Measurements from ENCODE around the gene UBD.

The UBD gene

DNA sequence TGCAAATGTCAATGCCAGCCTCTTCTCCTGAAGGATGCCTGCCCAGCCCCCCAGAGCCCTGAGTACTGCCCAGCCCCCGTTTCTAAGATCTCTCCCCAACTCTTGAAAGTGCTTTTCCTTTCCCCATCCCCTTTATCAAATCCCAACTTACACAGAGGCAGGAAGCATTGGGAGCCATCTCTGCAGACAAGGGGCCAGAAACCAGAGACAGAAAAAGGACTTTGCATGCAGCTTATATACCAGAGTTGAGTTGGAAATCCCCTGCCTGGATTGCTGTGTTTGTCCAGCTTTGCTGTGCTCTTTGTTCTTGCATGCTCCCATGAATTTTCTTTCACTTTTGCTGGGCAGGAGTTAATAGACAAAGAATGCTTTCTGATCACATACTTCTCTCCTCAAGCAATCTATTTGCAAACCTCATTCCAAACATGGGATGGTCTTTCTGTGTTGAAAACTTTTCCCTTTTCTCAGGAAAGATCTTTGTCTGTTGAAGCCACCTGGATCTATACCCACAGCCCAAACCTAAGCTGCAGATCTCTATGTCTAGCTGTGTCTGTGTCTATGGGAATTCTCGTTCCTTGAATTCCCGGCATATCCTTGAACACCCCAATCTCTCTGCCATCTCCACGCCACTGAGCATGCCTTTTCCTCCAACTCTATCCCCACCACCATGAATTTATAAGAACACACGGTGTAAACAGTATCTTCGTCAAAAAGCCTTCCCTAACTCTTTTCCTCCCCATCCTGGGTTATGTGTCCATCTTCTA, at the start of gene UBD:
Gene UBD, minus strand, starts transcription at position 209 of the 764 bp plus-strand sequence. Its CDS starts 31 bp downstream, at position 178.
- no peak for DNase-seq

DNA sequence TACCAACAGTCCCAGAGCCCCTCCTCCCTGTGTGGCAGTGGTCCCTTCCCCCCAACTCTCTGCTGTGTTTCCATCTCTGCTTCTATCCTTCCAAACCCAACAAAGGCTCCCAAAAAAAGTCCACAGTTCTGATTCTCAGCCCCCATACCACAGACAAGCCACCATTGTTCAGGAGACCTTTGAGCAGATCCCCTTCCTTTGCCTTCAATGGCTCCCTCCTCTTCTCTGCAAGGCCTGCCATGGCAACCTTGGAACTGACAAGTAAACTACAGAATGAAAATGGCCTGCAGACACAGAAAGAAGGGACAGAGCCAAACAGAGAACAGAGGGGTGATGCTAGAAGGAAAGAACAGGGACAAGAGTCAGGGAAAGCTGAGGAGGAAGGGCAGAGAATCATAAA, 48.6 kb upstream of the UBD start:
- DNase-seq = peak in 5 of 14 donors; percentile 9 to 42 (median 18)

DNA sequence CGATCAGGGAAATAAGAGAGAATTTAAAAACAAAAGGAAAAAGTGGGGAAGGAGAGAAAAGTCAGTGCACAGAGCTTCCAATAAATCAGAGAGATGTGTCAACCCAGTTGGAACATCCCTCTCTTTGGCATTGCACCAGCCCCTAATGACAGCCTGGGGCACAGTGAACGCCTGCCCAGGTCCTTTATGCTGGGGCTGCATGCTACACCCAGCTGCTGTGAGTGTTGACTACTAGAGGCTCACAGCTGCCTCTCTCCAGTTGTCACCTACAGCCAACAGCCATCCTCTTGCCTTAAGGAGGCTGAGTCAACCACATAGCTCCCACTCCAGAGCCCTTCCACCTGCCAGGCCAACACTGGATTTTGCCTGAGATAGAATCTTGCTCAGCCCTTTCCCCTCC, 44.4 kb upstream of the UBD start:
- DNase-seq = peak in 4 of 14 donors; percentile 9 to 45 (median 34)

DNA sequence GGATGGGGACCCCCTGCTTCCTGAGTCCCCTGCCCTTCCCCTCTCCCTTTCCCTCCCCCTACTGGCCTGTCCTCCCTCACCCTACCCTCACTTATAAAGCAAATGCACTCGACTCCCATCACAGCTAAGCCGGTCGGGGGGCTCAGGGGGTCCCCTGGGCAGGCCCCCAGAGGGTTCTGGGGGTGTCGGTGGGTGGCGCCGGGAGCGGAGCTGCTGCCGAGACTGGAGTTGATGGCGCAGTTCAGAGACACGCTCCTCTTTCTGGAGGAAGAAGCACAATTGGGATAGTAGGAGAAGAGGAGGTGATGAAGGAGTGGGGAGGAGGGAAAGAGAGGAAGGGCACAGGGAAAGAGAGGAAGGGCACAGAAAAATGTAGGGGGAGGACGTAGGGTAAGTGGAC, 43.9 kb upstream of the UBD start:
- no peak for DNase-seq

DNA sequence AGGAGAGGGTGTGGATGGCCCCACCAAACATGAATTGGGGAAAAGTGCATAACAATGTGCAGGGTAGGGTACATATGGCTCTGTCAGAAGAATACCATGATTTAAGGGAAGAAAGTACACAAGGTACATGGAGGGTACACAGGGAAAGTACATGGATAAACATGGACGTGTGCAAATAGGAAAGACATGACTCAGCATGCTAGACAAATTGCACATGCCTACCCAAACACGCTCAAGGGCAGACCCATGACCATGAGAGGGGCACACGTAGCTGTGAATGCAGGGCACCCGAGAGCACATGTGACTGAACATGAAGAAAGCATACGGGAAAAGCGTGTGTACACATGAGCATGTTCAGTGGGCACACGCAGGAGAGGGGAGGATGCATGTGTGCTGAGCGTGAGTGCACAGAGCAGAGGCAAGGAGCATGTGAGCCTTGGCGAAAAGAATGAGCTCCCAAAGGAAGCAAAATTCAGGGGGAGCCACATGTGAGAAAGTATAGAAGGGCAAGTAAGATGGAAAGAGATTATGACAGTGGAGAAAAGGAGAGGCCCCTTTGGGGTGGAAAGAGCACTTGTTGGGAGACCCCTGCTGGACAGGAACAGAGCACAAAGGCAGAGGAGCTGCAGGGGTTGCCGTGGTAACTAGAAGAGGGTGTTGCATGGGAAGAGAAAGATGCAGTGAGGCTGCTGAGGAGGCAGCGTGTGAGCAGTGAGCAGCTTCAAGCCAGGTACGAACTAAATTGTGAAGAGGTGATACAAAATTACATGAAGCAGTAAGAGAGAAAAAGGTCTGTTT, 43.2 kb upstream of the UBD start:
- DNase-seq = no peak

DNA sequence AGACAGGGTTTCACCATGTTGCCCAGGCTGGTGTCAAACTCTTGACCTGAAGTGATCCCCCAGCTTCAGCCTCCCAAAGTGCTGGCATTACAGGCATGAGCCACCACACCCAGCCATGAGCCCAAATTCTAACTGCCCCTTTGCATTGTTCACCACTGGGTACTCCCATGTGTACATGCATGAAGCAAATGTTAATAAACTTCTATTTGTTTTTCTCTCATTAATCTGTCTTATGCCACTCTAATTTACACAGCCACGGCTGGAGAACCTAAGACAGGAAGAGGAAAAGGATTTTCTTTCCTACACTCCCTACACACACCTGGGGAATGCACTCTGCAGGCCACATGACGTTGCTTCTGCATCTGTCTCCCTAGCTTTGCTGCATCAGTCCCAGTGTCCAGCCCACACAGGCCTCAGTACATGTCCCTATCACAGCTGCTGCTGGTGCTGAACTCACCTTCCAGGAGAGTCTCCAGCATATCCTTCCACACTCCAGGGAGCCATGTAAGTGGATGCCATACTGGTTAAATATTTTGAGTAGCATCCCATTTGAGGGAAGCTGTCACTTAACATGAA, 38.7 kb upstream of the UBD start:
- no peak for DNase-seq

DNA sequence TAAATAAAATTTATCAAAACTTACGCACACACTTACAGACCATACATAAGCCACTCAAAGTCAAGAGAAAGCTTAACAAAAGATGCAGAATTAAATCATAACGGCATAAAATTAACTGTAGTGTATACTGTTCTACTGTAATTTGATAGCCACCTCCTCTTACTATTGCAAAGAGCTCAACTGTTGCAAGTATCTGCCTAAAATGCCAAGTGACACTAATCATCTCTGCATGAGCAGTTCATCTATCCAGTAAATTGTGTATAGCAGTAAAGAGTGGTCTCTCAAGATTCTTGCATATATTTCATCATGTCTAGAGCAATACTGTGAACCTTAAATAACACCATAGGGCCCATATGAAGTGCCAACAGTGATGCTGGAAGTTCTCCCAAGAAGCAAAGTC, 37.7 kb upstream of the UBD start:
- no peak for DNase-seq

DNA sequence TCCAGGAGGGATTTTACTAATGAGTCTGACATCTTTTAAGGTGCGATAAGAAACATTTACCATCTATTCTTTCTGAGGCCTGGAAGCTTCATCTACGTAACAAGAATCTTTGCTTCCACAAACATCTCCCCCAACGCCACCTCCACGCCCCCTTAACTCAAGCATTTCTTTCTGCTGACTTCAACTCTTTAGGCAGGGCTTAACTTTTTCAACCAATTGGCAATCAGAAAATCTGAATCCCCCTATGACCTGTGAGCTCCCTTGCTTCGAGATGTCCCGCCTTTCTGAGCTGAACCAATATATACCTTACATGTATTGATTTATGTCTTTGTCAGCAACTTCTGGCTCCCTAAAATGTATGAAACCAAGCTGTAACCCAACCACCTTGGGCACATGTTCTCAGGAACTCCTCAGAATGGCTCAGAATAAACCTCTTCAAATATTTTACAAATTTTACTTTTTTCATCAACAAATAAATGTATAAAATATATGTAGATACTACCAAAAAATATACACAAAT, 36.9 kb upstream of the UBD start:
- DNase-seq = no peak

DNA sequence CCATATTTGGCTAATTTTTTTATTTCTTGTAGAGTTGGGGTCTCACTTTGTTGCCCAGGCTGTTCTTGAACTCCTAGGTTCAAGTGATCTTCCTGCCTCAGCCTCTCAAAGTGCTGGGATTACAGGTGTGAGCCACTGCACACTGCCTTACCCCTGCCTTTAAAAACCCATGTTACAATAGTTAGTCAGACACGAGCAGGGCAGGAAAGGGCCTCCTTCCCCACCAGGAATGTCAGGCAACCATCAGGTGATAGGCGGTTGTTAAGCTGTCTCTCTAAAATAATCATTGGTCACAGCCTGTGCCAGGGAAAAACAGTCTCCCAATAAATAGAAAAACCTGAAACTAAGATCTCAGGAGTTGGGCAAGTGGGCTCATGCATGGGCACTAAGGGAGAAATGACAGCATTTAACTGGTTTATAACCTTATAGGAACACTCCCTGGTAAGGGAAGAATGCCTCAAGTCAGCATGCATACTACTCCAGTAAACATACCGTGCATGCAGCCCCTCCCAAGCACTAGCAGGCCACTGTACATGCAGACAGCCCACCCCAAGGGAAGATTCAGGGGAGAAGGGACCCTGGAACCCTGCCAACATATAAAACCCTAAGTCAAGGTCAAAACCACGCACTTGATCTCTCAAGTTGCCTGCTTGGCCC, 33.8 kb upstream of the UBD start:
- DNase-seq = no peak

DNA sequence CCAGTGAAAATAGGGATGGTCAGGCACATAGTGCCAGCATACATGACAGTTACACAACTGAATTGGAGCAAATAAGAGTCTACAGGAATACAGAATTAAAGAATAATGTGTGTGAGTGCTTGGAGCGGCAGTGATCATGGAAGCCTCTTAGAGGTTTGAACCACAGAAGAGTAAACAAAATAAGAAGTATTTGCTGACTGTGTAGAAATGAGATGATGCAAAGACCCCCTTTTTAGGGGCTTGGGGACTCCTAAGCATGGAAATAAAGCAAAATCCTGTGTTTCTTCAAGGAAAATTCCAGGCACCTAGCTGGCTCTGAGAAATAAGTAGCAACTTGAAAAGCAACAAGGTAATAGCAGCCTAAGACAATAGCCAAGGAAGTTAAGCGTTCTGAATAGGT, 32.1 kb upstream of the UBD start:
- no peak for DNase-seq

DNA sequence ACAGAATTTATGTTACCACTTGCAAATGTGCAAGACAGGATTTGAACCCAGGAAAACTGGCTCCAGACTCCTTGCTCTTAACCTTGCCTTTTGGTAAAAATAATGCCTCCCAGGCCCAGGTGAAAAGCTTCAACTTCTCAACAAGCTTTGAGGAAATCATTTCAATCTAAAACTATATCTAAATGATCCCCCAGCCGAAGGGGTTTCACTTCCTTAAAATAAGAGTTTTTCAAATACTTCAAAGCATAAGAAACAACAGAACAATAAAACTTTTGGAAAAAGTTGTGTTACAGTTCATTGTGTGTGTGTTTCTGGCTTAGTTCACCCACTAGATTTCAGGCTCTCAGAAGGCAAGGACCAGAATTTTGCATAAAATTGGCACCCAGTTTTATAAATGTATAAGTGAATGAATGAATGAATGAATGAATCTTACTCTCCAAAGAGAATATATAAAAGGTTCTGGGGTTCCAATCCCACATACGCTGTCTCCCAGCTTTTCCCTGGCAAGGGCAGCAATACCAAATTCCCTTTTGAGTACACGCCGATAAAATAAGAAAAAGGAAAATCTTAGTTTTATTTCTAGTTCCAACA, 30.8 kb upstream of the UBD start:
- DNase-seq = no peak

DNA sequence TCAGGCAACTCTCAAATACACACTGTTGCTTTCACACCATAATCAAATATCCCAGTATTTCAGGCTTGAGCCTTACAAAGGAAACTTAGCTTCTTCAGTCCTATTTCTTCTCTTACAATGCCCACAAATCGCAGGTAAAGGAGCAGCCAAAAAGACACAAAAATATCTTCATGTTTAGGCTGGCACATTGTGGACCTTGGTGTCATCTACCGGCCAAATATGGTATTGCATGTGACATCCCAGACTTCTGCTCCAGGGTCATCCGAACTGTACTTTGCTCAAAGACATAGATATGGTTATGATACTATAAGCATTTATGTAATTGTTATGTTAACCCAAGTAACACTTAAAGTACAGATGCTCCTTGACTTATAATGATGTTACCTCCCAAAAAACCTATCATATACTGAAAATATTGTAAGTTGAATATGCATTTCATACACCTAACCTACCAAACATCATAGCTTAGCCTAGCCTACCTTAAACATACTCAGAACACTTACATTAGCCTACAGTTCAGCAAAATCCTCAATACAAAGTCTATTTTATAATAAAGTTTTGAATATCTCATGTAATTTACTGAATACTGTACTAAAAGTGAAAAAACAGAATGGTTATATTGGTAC, 30.0 kb upstream of the UBD start:
- peak in 3 of 14 donors; percentile 3 to 7 (median 5) for DNase-seq

DNA sequence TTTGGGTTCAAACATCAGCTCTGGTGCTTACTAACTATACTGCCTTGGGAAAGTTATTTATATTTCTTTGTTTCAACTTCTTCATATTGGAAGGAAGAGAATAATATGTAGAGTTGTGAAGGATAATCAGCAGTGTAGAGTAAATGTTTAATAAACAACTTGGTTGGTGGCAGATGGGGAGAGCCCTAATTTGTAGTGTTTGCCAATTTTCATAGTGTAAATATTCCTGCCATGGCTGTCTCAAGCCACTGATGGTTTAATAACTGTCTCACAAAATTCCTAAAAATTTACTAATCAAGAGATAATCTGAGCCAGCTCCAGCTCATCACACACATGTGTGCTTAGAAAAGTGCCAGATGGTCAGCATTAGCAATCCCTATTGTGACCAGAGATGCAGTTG, 25.3 kb upstream of the UBD start, which contains the start of gene OR2H2:
Gene OR2H2, plus strand, starts transcription at position 301 of the 400 bp plus-strand sequence. CDS start 2,824 bp downstream, outside the sequence.
- DNase-seq = no peak

DNA sequence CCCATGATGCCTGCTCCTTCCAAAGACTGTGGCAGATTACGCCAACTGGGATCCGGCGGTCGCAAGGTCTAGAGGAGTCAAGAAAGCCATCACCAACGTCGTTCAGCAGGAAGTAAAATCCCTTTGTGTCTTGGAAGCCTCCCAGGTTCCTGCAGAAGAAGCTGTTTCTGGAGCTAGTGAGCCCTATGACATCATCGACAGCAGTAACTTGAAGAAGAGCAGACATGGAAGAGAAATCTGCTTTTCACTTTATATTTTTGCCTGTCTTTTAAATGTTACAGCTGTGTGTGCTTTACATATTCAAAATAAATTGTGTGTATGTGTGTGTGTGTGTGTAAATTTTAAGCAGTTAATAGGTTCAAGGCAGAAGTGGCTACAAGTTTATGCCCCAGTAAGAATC, 18.0 kb upstream of the UBD start:
- DNase-seq = no peak

DNA sequence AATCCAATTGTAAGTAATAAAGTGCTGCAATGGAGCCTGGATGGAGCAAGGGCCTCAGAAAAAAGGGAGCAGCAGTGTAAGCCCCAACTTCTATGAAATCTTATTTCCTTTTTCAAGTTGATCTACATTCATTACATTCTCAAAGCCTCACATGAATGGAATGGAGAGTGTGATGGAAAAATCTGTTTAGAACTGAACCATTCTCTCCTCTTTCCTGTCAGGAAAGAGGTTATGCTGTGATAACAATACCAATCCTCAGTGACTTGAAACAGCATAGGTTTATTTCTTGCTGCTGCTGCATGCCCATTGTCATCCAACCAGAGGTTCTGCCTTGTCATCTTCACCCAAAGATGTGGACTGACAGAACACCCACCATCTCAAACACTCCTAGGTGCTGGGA, 16.5 kb upstream of the UBD start:
- DNase-seq = no peak

DNA sequence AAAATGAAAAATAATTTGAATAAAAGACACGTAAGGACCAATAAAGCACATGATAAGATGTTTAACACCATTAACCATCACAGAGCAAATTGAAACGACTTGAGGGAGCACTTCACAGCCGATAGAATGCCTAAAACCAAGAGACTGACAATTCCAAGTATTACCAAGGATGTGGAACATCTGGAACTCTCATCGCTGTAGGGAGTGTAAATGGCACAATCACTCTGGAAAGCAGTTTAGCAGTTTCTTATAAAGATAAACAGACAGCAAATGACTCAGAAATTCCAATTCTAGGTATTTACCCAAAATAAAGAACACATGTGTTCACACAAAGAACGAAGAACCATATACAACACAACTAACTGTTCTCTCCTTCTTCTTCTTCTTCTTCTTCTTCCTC, 8.5 kb upstream of the UBD start:
- DNase-seq = no peak

DNA sequence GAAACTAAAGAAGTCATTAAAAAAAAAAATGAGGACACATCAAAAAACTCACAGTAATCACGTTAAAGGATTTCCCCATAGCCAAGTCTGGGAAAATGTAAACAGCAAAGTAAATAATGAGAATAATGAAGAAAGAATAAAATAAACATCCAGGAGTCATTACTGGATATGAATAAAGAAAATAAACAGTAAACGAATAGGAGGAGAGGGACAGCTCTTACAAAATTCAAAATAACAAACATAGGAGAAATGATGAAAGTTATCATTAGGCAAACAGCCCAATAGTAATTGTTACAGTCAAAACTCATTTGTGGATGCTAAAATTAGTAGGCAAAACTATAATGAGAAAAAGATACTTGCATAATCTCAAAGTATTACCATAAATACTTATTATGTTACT, 8.0 kb upstream of the UBD start:
- no peak for DNase-seq

DNA sequence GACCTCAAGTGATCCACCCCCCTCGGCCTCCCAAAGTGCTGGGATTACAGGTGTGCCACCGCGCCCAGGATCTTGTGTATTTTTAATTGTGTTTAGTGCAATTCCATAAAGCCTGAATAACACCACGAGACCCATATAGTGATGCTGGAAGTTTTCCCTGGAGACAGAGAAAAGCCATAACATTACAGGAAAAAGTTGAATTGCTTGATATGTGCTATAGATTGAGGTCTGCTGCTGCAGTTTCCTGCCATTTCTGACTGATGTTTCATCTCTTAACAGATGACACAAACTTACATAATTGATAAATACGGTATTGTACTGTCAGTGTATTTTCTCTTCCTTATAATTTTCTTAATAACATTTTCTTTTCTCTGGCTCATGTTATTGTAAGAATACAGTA, 7.3 kb upstream of the UBD start:
- no peak for DNase-seq

DNA sequence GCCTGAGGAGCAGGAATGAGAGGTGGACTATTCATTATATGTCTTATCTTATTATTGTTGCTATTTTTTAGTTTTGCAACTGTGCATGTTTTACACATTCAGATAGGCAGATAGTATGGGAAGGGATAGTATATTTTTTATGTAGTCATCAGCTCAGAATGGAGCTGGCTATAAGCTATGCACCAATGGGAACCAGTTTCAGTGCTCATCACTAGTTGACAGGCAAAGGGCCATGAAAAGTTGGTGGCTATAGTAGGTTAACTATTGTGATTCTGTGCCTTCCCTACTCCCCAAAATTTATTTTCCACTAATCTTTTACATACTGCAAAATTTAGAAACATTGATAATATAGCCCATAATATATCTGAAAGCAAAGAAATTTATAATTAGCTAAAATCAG, 5.3 kb upstream of the UBD start:
- DNase-seq = no peak

DNA sequence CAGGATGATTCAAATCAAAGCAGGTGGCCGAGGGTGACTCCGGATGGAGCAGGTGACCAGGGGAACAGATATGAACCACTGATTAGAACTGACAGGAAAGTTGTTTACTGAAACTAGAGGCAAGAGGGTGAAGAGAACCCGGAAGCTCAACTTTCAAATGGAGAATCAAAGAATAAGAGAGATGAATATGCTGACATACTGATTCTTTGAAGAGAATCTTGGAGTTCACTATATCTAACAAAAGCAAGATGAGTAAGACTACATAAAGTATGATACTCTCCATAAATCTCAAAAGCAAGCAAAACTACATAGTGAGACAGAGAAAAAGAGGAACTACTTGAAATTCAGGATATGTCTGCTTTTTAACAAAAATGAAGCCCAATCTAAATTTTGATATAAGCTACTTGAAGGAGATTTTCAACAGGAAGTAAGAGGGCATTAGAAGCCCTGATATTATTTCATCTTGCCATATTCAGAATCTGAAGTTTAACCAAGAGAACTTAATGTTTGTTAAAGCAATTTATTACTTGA, 4.0 kb upstream of the UBD start:
- DNase-seq = no peak

DNA sequence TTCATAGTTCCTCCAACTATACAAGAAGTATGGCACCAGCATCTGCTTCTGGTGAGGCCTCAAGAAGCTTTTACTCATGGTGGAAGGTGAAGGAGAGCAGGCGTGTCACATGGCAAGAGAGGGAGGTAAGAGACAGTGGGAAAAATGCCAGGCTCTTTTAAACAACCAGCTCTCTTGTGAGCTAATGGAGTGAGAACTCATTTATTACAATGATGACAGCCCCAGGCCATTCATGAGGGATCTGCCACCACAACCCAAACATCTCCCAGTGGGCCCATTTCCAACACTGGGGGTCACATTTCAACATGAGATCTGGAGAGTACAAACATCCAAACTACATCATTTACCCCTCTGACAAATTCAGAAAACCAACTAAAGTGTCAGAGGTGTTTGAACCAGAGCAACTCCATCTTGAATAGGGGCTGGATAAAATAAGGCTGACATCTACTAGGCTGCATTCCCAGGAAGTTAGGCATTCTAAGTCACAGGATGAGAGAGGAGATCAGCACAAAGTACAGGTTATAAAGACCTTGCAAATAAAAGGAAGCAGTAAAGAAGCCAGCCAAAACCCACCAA, 2.2 kb upstream of the UBD start:
- DNase-seq = no peak
